ENCODE data around the gene CDH12.

CDH12 gene

GRCh38 chr5:22258139-22258538 lies 595.0 kb downstream of the CDH12 start:
- H3K27me3 ChIP-seq, result no peaks in the 10 kb centered on the region
- no peaks in the 10 kb centered on the region for H3K36me3 ChIP-seq
- H3K27ac ChIP-seq, result no peak overlapping the region
- H3K4me1 ChIP-seq (ENCODE audit: control insufficient read depth in 1 of 2, insufficient read depth in 1 of 2, low read depth in 1 of 2, low read length in 1 of 2), result no peaks in the 10 kb centered on the region
- H3K9me3 ChIP-seq, result no peaks in the 10 kb centered on the region
- H3K4me3 ChIP-seq (ENCODE audit: low read depth in 1 of 2, low read length in 1 of 2), result no peak overlapping the region
- TF ChIP-seq CTCF (IDR thresholded peaks at IDR 0.05), result no peak

- no peak overlapping the region for H3K4me3 ChIP-seq (ENCODE audit: low read depth in 1 of 2, low read length in 1 of 2)
Measured at GRCh38 chr5:22250528-22250927, 602.6 kb downstream of the CDH12 start.

GRCh38 chr5:22249209-22249729 lies 603.9 kb downstream of the CDH12 start:
- H3K27ac ChIP-seq, result no peak overlapping the region
- H3K4me1 ChIP-seq (ENCODE audit: control insufficient read depth in 1 of 2, insufficient read depth in 1 of 2, low read depth in 1 of 2, low read length in 1 of 2), result no peaks in the 10 kb centered on the region
- H3K36me3 ChIP-seq, result no peaks in the 10 kb centered on the region
- no peak overlapping the region for H3K4me3 ChIP-seq (ENCODE audit: low read depth in 1 of 2, low read length in 1 of 2)
- no peak for TF ChIP-seq CTCF (IDR thresholded peaks at IDR 0.05)
- no peaks in the 10 kb centered on the region for H3K27me3 ChIP-seq
- no peaks in the 10 kb centered on the region for H3K9me3 ChIP-seq

More at GRCh38 chr5:22250528-22250927, 602.6 kb downstream of the CDH12 start:
- no peaks in the 10 kb centered on the region for H3K4me1 ChIP-seq (ENCODE audit: control insufficient read depth in 1 of 2, insufficient read depth in 1 of 2, low read depth in 1 of 2, low read length in 1 of 2)
- no peak overlapping the region for H3K27ac ChIP-seq
- TF ChIP-seq CTCF (IDR thresholded peaks at IDR 0.05), result no peak
- H3K9me3 ChIP-seq, result no peaks in the 10 kb centered on the region
- H3K36me3 ChIP-seq, result no peaks in the 10 kb centered on the region
- H3K27me3 ChIP-seq, result no peaks in the 10 kb centered on the region

- TF ChIP-seq CTCF (IDR thresholded peaks at IDR 0.05), result no peak
- no peaks in the 10 kb centered on the region for H3K9me3 ChIP-seq
- H3K4me1 ChIP-seq (ENCODE audit: control insufficient read depth in 1 of 2, insufficient read depth in 1 of 2, low read depth in 1 of 2, low read length in 1 of 2), result no peaks in the 10 kb centered on the region
- no peaks in the 10 kb centered on the region for H3K36me3 ChIP-seq
- H3K27ac ChIP-seq, result no peak overlapping the region
- H3K4me3 ChIP-seq (ENCODE audit: low read depth in 1 of 2, low read length in 1 of 2), result no peak overlapping the region
- H3K27me3 ChIP-seq, result no peaks in the 10 kb centered on the region
Measured at GRCh38 chr5:22245770-22246169, 607.4 kb downstream of the CDH12 start.

- no peak for TF ChIP-seq CTCF (IDR thresholded peaks at IDR 0.05)
- H3K27me3 ChIP-seq, result no peaks in the 10 kb centered on the region
- no peaks in the 10 kb centered on the region for H3K36me3 ChIP-seq
- no peaks in the 10 kb centered on the region for H3K9me3 ChIP-seq
- no peak overlapping the region for H3K4me3 ChIP-seq (ENCODE audit: low read depth in 1 of 2, low read length in 1 of 2)
- no peaks in the 10 kb centered on the region for H3K4me1 ChIP-seq (ENCODE audit: control insufficient read depth in 1 of 2, insufficient read depth in 1 of 2, low read depth in 1 of 2, low read length in 1 of 2)
- no peak overlapping the region for H3K27ac ChIP-seq
Measured at GRCh38 chr5:22242532-22242931, 610.6 kb downstream of the CDH12 start.

GRCh38 chr5:22238047-22238446 lies 615.1 kb downstream of the CDH12 start:
- Histone ChIP-seq H3K36me3 (no peaks in the 10 kb centered on the region), H3K4me3 (ENCODE audit: low read depth in 1 of 2, low read length in 1 of 2) (no peak overlapping the region), H3K27ac (no peak overlapping the region), H3K4me1 (ENCODE audit: control insufficient read depth in 1 of 2, insufficient read depth in 1 of 2, low read depth in 1 of 2, low read length in 1 of 2) (no peaks in the 10 kb centered on the region), H3K9me3 (no peaks in the 10 kb centered on the region), H3K27me3 (no peaks in the 10 kb centered on the region)
- TF ChIP-seq CTCF (IDR thresholded peaks at IDR 0.05), result no peak

Data from neutrophil (primary cell).